NCI-H2196 treated with DMSO at 0.1 percent for 48 hours (cell line): Measurements from ENCODE around the gene IL22RA2.
"Not testable (repeated sequence)": the region's sequence is repeated elsewhere in the genome, so short reads cannot be mapped to it uniquely, and the experiment has no call there.

Experiments
- DNase-seq: peaks from one replicate; lab custom pipeline; 2025; ENCODE audit not compliant: unreplicated experiment; lab: John Stamatoyannopoulos, UW

Gene IL22RA2

DNA sequence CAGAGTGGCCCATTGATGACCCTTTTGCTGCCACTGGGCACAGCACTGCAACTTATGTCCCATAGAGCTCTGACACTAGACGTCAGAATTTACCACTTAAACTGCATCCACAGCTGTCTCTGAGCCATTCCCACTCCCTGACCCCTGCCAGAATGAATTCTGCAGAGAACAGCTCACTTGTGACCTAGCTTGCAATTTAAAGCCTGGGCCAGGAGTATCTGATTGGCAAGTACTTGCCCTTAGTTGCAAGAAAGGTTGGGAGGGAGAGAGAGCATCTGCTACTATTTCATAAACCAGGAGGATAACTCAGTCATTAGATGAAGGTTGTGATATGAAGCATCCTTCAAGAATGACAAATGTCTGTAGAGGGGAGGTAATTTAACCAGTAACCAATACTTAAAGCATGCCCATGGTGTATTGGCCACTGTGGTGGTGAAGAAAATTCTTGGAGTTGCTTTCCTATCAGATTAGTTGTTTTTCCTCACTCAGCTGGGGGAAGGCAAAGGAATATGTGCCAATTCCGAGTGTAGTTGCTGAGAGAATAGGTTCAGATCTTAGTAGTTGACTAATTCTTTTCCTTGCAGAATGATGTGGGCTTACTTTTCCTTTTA is 46.5 kb downstream of the IL22RA2 start:
- no peak for DNase-seq

DNA sequence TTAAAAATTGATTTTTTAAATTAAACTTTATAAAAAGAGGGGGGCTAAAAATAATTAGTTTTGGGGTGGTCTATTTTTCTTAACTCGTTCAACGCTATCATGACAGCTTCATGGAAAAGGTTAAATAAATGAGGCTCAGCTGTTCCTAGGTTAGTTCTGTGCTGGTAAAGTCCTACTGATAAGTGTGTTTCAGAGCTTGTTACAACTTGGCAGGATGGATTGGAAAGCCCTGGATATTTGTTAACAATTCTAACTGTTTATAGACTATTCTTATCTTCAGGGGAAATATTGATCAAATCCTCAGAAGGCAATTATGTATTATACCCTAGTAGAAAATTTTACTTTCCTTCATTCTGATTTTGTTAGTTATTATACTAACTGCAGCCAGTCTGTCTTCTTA is 50.4 kb downstream of the IL22RA2 start:
- DNase-seq: no peak

DNA sequence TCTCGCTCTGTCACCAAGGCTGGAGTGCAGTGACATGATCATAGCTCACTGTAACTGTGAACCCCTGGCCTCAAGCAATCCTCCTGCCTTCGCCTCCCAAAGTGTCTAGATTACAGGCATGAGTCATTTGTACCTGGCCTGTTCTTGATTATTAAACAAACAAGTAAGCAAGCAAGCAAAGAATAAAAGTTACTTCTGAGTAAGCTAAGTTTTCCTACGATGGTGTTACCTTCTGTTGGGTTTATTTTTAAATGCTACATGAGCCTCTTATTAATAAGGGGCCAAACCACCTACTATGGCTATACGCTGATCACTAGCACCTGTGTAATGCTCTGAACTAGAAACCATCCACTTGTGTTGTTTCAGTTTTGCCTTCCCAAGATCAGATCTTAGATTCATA is 50.8 kb downstream of the IL22RA2 start:
- DNase-seq: no peak

GRCh38 chr6:137121401-137121997 is 51.9 kb downstream of the IL22RA2 start:
- DNase-seq: no peak

DNA sequence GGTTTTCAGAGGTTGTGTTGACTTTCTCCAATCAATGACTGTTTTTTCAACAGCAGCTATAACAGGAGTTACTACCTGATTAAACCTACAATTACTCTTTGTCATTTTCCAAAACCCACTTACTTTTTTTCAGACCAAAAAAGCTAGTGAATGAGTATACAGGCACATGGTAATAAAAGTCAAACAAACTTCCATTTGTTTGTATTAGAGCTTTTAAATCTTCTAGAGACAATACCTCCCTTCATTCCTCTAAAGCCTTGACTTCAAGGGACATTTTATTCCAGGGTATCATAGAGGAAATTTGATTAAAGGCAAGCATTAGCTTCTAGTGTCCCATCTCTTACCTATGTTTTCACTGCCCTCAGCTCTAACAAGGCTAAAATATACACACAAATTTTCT is 52.7 kb downstream of the IL22RA2 start:
- no peak for DNase-seq

GRCh38 chr6:137119196-137120104 is 54.0 kb downstream of the IL22RA2 start:
- DNase-seq: no peak

GRCh38 chr6:137117581-137117980 is 55.9 kb downstream of the IL22RA2 start:
- no peak for DNase-seq

DNA sequence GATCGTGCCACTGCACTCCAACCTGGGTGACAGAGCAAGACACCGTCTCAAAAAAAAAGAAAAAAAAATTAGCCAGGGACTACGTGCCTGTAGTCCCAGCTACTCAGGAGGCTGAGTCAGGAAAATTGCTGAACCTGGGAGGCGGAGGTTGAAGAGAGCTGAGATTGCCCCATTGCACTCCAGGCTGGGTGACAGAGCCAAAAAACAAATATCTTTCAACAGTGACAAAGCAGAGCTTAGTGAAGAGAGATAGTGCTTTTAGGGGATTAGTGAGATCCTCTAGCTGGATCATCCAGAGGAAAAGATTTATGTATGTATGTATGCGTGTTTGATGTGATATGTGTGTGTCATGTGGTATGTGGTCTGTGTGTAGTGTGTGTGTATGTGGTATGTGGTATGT is 56.6 kb downstream of the IL22RA2 start:
- no peak for DNase-seq

GRCh38 chr6:137115658-137116057 is 57.8 kb downstream of the IL22RA2 start:
- DNase-seq: no peak

GRCh38 chr6:137112067-137112355 is 61.4 kb downstream of the IL22RA2 start:
- DNase-seq: no peak

DNA sequence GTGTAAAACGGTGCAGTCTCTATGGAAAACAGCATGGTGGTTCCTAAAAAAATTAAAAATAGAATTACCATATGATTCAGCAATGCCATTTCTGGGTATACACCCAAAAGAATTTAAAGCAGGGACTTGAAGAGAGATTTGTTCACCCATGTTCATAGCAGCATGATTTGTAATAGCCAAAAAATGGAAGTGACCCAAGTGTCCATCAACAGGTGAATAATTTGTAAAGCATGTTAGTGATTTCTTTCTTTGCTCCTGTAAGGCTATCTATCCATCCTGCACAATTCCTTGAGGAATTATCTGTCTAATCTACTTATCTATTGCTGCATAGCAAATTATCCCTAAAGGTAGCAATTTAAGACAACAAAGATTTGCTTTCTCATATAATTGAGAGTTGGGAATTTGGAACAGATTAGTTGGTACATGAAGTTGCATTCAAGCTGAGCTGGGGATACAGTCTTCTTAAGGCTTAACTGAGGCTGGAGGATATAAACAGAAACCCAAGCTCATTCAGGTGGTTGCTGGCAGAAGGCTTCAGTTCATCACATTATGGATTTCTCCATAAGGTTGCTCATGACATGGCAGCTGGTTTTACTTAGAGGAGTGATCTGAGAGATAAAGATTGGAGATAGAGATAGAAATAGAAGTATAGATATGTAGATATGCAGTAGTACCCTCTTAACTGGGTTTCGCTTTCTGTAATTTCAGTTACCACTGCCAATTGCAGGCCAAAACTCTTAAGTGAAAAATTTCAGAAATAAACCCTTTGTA is 62.0 kb downstream of the IL22RA2 start:
- no peak for DNase-seq

DNA sequence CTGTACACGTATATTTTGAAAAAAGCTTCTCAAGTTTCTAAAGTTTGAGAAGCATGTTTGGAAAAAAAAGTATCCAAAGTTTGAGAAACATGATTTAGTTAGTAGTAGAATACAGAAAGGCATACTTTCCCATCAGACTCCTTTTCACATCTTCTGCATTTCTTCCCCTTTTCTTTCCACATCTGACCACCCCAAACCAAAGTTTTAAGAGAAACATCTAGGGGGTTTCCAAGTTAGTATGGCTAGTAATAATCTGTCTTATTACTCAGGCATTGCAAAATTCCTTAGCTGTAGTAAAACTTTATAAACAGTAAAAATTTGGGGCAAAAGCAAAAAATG is 65.7 kb downstream of the IL22RA2 start:
- DNase-seq: no peak

- DNase-seq: not testable (repeated sequence)
Observed at GRCh38 chr6:137107047-137107766, 66.2 kb downstream of the IL22RA2 start.

DNA sequence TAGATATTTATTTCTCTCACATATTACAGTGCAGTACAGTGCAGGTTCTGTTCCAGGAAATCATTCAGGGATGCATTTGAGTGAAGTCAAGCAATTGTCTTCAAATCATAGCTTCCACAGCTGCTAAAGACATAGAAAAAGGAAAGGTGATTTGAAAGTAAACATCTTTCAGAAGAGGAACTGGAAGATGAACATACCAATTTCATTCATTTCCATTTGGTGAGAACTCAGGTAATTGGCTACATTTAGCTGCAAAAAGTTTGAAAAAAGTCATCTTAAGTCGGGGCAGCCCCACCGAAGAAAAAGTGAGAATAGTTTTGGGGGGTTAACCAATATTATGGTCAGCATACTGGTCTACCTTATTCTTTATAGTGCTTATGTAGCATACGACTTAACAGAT is 67.3 kb downstream of the IL22RA2 start:
- no peak for DNase-seq

DNA sequence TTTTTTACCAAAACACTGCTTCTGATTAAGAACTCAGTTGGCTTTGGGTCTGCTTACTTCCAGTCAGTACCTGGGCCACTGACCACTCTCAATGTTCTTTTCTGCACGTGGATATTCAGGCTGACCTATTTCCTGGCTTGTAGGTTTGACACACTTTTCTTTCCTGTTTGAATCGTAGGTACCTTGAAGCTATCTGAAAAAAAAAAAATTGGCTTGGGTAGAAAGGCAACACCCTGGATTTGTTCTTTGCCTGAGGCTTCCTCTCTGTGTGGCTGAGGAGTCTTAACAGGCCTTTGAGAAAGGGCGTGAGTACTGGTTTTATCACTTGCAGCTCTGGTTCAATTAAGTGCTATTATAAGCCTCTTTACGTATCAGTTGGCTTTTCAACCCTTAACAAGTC is 68.1 kb downstream of the IL22RA2 start:
- no peak for DNase-seq

- no peak for DNase-seq
Observed at GRCh38 chr6:137104926-137105325, 68.5 kb downstream of the IL22RA2 start.

GRCh38 chr6:137102851-137103492 is 70.5 kb downstream of the IL22RA2 start:
- no peak for DNase-seq

DNA sequence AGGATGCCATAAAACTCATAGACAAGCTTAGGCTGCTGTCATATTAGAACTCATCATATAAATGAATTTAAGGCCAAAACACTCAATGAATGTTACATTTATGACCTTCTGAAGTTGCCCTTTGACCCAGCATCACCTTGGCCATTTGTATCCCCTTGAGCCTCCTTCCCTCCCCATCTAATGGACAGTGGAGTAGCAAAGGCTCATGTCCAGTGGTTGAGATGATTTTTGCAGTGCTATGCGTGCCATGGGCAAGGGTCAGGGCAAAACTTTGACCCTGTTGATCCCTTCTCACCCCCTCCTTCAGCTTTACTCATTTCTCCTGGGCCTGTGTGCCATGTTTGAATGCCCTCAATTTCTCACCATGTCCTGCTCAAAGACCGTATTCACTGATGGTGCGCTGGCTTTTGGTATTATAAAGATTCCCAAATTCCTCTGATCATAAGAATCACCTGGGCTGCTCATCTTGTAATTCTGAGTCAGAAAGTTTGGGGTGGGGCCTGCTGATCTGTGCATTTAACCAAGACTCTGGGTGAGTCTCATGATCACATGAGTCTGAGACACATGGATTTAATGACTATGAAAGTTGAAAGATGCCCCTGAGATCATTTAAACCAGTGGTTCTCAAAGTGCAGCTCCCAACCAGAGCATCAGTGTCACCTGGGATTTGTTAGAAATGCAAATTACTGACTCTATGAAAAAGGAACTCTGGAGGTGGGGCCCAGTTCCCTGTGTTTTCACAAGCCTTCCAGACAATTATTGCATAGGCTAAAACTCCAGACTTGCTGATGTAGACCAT is 71.2 kb downstream of the IL22RA2 start:
- no peak for DNase-seq

- DNase-seq: no peak
Observed at GRCh38 chr6:137099689-137100403, 73.6 kb downstream of the IL22RA2 start.
